HG03135 (cell line): ENCODE data around the gene ADGRF5.
"Not testable (repeated sequence)": the region's sequence is repeated elsewhere in the genome, so short reads cannot be mapped to it uniquely, and the experiment has no call there.

Experiments used
- ATAC-seq: cut with Tn5 transposase; IDR thresholded peaks from one replicate; pipeline ENCODE4 v1.9.1; 2021; ENCODE audit warnings: mild to moderate bottlenecking, moderate library complexity; ENCODE audit not compliant: unreplicated experiment

Gene ADGRF5

DNA sequence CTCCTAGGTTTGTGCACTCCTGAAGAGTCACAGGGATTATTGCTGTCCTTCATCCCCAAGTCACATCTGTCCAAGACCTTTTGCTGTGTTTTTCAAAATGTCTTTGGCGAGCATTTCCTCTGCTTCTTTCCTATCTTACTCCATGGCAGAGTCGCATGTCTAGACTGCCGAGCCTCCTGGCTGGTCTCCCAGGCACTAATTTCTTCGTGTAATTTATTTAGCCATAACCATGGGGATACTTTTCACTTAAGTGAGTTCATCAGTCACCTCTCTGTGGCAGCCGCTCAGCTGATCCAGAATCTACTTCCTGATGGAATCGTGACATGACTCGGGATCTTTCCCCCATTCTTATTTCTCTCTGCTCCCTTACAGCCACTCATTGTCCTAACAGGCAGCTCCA is 25.8 kb downstream of the ADGRF5 start:
- no peak for ATAC-seq

DNA sequence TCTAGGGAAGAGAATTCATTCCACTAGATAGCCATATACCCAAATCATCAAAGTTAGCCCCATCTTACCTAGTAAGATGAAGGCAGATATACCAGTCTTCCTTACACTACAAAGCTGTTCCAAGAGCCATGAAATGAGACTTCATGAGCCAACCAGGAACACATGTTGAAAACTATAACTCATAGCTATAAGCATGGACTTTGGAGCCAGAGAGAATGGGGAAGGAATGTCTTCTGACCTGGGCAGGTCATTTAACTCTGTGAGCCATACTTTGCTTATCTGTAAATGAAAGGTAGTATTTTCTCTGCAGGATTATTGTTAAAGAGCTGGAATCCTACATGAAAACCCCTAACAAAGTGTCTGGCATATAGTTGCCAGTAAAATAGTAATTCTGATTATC is 27.3 kb downstream of the ADGRF5 start:
- ATAC-seq, result no peak

DNA sequence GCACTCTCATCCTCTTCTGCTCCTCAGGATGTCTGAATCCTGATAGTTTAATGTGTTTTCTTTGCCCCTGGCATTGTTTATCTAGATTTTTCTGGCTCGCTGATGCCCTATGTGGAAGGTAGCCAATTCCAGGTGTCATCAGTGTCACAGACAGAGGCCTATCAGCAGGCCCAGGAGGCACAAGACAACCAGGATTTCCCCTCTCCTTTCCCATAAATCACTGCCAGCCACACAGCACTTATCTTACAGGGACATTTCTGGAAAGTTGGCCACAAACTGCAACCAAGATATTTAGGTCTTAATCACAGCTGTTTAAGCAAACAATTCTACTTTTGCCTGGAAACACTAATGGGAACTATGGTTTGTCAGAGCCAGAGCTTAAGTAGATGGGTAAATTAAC is 28.1 kb downstream of the ADGRF5 start:
- ATAC-seq, result no peak

DNA sequence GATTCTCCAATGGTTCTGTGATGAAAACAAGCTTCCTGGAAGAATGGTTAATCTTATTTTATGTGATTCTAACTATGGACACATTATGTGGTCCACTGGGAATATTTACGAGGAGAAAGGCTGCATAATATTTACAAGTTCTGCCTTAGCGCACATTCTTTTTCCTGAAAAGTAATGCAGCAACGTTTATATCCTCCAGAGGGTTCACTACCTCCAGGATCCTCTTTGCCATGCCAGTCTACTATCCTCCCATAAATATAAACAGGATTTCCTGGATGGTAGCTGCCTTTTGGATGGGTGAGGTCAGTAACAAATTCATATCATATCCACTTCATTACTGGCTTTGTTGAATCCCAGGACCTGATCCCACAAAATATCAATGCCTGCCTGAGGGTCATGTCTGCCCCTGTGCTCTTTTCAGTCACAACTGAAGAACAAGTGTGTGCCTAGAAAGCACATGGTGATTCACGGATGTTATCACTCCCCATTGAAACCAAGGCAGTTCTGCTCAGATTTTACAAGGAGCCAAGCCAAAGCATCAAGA is 30.4 kb downstream of the ADGRF5 start:
- ATAC-seq, result no peak

DNA sequence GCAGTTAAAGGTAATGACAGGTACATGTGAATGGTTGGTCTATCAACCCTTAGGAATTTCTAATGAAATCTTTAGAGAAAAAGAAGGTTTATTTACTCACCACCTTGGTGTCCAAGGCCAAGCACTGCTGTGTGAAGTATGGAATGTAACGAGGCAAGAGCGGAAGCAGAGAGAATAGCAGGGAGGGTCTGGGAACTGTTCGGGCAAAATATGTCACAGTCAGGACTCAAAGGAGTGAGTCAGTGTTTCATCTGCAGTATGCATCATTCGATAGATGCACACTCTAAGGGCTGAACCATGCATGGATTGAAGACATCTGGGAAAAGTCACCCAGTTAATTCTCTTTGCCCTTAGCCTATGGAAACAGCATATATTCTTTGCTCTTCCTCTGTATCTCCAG is 33.2 kb downstream of the ADGRF5 start:
- ATAC-seq, result no peak

DNA sequence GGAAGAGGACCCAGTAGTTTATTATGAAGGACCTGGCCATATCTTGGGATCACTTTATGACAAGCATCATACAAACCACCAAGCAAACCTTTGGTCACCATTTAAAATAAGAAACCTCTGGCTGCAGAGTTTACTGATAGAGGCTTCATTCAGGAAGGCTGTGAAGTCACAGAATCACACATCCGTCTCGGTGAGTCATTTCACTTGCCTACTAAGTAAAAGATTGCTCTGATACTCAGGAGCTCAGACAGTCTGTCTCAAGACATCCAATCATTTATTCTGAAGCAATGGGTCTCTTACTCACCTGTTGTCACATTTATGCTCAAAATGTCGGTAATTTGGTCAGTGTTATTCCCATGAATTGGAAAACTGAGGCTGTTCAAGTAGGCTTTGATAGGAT is 33.7 kb downstream of the ADGRF5 start:
- ATAC-seq, result no peak

DNA sequence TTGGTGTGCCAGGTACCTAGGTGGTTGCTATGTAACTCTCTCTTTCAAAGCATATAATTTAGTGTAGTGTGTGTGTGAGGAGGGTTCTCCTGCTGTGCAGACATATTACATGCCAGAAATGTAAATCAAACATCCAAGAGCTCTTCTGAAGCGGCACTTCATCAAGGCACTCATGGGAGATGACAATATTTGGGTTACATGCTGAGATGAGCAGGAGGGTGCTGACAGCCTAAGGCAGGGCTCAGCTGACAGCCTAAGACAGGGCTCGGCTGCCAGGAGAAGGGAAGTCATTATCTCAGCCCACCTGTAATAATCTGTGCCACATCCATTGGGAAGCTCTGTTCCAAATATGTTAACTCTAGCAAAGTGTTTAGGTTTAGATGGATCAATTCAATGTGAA is 39.1 kb downstream of the ADGRF5 start:
- no peak for ATAC-seq

DNA sequence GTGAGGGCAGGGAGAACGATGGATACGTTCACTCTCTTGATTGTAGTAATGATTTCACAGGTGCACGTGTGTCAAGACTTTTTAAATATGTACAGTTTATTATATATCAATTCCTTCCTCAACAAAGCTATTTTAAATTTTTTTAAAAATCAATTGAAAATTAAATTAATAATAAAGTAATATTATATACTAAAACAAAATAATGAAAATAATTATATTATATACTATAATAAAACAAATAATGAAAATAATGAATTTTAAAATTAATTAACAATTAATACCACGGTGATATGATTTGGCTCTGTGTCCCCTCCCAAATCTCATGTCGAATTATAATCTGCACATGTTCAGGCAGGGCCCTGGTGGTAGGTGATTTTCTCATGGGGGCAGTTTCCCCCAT is 42.7 kb downstream of the ADGRF5 start:
- ATAC-seq, result no peak

DNA sequence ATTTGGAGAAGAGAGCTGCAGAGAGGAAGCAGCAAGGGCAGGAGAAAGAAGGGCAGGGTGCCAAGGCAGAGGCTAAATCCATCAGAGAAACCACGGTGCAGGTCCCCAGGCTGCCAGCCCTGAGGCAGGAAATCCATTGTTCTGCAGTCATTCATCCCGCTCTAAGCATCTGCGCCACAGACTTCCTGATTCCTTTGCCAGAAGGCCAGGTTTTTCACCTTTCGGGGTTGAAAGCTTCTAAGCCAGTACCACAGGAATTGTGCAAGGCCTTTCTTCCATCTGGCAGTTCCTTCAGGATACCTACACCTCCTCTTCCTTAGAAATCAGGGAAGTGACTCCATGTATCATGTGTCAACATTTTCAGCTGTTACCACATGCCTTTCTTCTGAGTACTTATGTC is 45.6 kb downstream of the ADGRF5 start:
- ATAC-seq, result no peak

DNA sequence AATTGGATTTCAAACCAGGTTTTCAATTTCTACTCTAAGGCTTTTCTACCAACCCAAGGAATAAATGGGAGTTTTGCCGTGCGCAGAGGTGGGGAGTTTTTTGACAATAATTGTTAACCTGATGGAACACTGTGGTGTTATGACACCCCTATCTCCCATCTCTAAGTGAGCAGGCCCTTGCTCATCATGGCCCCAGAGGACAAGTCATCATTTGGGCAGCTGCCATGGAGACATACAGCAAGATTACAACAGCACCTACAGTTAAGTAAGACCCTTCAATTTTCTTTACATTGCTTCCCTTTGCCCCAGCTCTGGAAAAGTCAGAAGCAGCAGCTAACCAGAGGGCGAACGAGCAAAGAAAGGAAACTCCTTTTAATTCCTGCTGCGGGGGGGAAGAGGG is 54.3 kb downstream of the ADGRF5 start:
- no peak for ATAC-seq

DNA sequence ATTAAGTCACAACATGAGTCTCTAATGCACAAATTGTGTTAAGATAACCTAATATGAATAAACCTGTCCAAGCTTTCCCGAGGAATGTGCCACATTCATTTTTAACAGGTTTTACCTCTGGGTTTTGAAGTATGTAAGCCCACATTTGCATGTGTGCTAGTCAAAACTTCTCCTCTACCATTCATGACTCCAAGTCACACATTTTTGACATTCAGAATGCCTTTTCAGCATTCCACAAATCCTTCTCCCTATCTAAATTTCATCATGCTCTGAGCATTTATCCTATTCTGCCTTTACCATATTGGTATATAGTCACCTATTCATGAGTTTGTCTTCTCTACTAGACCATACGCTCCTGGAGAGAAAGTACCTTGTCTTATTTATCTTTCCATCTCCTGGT is 56.5 kb downstream of the ADGRF5 start:
- ATAC-seq, result no peak

DNA sequence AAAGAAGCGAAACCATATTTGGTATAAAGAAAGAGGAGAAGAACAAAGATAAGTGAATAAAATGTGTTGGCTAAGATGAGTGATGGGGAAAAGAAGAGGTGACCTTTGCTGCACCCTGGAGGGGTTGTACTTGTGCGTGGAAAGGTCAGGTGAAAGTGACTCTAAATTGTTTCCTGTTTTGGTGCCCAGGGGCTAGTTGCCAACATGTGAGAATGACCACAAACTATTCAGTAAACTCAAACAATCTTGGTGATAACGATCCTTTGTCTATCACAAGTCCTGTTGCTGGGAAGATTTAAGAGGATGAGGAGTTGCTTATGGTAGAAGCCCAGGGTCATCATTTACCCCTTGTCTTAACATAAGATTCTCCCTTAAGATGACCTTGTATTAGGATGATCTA is 57.9 kb downstream of the ADGRF5 start:
- no peak for ATAC-seq

DNA sequence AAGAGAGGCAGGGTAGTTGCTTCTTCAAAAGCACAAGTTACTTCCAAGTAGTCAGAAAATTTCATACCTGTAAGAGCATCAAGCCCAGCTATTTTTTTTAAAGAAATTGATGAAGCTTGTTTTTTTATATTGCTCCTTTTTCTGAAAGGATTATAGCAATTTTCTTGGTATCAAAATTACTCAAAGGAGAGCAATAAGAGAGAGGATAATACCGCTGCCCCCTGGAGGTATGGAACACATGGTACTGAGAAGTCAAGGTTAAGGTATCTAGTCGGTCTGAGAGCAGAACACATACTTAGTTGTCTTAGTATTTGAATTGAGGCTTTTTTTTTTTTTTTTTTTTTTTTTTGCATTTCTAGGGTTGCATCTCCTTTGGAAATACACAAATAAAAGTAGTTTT is 59.4 kb downstream of the ADGRF5 start:
- ATAC-seq, result no peak

DNA sequence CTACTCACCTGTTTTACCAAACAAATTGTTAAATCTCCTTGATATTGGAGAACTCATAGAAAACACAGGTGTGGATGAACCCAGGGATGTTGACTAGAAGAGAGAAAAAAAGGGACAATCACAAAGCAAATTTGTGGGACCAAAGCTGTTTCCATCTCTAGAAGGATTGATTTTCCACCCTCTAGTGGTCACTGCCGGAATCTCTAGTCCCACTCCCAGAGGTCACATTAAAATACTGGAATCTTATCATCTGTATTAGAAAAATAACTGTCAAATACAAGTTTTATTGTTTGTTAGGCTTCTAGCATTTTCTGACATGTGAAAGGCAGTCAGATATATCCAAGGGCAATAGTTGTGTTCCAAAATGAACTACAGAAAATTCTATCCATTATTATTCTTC is 65.8 kb downstream of the ADGRF5 start:
- not testable (repeated sequence) for ATAC-seq

DNA sequence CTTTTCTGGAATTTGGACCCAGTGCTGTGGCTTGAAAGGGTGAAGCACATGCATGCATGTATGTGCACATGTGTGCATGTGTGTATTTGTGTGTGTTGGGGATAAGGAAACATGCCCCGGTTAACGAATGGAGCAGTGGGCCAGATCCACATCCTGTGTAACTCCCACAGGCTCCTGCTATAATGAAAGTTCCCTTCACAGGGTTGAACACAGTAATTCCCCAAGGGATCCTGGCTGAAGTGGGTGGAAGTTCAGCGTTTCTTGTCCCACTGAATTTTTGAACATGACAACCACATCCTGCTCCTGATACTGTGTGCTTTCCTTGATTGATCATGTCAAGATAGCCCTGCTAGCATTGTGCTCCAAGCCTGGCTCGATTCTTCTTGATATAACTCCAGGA is 70.2 kb downstream of the ADGRF5 start:
- not testable (repeated sequence) for ATAC-seq

DNA sequence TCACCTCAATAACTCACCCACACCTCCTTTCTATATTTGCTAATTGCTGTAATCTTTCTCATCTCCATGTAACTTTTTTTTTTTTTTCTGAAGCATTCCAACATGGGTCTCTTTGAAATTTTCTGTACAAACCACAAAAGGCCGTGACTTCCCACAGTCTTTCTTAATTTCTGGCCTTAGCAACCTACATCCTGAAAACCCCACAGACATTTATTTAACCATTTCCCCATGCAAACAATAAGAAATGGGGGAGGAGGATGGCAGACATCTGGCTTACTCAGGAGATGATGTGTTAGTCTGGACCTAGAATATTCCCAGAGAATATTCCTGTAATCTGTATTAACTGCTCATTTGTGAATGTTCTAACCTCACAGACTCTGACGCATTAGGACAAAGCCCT is 70.9 kb downstream of the ADGRF5 start:
- ATAC-seq, result no peak

DNA sequence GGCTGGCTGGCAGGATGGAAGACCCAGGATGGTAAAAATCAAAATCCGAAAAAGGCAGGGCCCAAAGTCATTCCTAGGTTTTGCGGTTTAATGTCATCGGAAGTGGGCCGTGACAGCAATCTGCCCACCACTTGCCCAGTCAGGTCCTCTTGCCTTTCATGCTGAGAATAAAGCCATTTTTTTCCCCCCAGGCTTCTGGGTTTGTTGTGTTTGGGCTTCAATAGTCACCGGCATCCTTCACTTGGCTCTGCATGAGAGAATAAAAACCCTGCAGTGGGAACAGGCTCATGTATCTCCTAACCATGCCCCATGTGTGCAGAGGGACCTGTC is 72.4 kb downstream of the ADGRF5 start:
- ATAC-seq, result no peak

DNA sequence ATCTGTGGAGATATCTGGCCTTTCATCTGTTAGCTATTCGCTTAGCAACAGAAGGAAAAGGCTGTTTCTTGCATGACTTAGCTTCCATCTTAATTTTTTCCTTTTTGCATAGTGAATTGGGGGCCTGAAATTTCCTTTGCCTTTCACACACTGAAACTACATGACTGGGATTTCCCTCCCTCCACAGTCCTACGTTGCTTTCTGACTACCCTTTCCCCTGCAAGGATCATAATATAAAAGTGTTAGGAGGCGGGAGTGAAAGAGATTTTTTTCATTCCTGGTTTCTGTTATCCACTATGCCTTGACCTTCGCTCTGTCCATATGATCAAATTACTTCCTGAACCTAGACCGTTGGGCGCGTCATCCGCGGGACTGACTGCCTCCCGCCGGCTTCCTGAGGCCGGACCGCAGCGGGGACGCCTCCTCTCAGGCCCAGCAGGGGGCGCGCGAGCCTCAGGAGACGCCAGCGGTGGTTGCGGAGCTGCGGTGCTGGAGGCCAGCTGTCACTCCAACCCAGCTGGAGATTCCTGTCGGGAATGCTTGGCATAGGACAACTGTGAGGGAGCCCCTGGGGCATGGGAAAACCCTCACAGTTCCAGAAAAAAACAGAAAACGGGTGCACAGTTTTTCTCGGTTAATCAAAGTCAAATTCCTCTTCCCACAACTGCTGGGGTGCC is 72.9 kb downstream of the ADGRF5 start:
- peak; percentile 79 for ATAC-seq

DNA sequence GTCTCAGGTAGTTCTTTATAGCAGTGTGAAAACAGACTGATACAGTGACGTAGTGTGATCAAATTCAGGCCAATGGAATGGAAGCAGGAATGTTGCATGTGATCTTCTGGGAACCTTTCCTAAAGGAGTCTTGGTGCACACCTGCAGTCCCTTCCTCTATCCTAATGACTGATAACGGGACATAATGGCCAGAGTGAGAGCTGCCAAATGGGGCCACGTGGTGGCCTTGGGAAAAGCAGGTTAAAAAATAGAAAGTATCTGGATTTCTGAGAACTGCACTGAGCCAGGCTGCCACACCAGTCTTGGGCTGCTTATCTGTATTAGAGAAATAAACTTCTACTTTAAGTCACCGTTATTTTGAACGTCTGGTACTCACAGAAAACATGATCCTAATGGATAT is 76.6 kb downstream of the ADGRF5 start:
- no peak for ATAC-seq

DNA sequence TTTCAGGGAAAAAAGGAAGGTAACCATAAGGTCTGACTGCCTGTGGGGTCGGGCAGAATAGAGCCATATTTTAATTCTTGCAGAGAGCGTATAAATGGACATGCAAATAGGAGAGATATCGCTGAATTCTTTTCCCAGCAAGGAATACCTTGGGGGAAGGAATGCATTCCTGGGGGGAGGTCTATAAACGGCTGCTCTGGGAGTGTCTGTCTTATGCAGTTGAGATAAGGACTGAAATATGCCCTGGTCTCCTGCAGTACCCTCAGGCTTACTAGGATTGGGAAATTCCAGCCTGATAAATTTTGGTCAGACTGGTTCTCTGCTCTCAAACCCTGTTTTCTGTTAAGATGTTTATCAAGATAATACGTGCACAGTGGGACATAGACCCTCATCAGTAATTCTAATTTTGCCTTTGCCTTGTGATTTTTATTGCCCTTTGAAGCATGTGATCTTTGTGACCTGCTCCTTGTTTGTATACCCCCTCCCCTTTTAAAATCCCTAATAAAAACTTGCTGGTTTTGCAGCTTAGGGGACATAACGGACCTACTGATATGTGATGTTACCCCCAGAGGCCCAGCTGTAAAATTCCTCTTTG is 79.4 kb downstream of the ADGRF5 start:
- not testable (repeated sequence) for ATAC-seq

DNA sequence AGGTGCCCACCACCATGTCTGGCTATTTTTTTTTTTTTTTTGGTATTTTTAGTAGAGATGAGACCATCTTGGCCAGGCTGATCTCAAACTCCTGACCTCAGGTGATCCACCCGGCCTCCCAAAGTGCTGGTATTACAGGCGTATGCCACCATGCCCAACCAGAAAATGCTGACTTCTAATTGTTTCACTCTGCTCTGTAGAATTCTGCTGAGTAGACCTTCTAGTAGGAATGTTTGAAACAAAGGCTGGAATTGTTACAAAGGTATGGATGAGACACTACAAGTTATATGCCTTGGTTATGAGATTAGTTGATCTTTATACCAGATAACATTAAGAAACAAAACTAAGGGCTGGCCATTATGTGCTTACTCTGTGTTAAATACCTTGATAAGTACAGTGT is 83.7 kb downstream of the ADGRF5 start:
- ATAC-seq, result no peak

DNA sequence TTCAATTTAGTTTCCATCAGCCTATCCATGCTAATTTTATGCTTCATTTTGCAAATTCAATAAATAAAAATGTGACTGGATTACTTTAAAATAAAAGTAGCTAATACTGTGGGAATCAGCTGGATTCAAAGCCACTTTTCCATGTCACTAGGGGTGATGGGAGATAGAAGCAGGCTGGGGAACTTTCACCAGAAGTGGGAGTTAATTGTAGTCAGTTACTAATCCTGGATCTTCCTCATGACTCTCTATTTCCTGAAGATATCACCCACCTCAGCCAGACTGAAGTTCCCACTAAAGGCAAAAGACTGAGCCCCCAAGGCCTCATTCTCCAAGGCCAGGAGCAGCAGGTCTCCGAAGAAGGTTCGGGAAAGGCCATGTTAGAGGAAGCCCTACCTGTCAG is 86.7 kb downstream of the ADGRF5 start:
- not testable (repeated sequence) for ATAC-seq
